ACHN (cell line): ENCODE data around the gene CDK5RAP2.

Source experiments
- DNase-seq: peaks from one replicate; pipeline ENCODE4 v3.0.0-alpha.2; 2015
- in situ Hi-C: cut with HindIII; loops from 2 replicates; pipeline ENCODE4 v1.10.0; 2017; ENCODE audit warnings: low sequenced_read_pairs, low pct_ligation_motif_present, low pct_unique_long_range_greater_than_20kb

CDK5RAP2 gene

DNA sequence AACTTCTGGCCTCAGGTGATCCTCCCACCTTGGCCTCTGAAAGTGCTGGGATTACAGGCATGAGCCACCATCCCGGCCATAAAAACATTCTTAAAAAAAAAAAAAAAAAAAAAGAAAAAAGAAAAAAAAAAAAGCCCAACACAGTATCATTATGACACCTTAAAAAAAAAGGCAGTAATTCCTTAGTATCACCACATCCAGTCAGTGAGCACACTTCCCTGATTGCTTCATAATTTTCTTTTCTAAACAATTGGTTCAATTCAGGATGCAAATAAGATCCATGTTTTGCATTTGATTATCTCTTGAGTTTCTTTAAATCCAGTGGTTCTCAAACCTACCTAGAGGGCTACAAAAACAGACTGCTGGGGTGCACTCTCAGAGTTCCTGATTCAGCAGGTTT lies 182.5 kb downstream of the CDK5RAP2 start:
- DNase-seq: no peak
- in situ Hi-C loops: no loop called here

DNA sequence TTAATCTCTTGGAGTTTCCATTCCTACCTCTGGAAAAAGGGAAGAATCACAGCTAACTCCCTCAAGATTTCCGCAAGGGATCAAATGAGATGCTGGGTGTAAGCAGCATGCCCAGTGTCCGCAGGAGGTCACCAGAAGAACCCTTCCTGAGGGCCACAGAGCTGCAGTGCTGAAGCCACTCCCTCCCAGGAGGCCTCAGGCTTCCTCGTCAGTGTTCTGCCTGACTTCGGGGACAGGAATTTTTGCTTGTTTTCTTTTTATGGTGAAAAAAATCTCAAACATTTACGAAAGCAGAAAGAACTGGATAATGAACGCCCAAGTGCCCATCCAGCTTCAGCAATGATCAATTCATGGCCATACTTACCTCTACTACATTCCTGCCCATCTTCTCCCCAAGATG lies 183.0 kb downstream of the CDK5RAP2 start:
- in situ Hi-C loops: no loop called here
- DNase-seq: no peak

DNA sequence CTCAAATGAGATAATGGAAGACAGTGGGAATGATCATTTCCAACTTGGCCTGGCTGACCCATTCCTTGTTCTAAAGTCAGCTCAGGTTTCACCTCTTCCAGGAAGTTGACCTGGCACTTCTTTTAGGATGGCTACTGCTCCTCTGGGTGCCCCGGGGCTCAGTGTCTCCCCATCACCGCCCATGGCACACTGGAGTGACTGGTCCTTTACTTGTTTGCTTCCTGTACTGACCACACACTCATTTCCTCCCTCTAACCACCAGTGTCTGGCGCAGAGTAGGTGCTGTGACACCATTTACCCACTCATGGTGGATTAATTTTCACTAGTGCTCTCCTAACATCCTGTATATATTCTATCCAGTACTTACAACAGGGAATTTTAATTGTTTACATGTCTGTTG lies 183.5 kb downstream of the CDK5RAP2 start:
- DNase-seq: no peak
- in situ Hi-C loops: no loop called here

DNA sequence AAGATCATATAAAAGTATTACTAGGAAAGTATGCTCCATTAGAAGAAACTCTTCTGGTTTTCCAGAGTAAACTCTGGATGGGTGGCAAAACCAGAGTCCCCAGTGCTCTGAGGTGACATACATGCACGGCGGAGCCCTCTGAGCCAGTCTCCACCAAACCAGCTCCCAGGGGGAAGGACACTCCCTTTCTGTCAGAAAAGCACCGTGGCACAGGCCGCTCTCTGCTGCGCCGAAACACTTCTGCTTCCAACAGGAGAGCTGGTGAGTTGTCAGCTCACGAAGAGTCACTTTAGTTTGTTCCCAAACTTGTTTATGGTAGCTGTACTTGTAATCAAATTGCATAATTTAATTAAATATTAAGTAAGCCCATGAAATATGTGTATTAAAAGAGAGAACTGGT lies 184.6 kb downstream of the CDK5RAP2 start:
- in situ Hi-C loops: no loop called here
- no peak for DNase-seq

DNA sequence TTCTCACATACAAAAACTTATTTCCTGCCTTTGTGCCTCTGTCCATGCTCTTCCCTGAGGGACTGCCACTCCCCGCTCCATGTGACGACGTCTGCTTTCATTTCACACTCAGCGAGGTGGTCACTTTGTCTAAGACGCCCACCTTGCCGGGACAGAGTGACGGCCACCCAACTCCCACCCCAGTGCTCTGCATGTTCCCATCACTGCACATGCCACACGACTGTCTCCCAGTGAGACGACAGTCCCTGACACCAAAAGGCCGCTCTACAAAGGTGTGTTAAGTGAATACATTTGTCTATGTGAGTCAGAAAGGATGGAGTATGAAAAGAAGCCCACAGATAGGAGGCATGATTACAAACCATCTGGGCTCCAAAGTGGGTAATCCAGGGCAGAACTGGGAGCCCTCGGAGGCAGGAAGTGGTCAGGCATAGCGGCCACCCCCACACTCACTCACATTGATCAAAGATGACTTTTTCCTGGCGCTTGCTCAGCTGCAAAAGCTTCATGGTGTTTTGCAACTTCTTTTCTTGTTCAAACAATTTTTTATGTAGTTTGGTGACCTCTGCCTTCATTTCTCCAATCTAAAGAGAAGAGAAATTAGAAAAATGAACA lies 185.8 kb downstream of the CDK5RAP2 start:
- in situ Hi-C loops: no loop called here
- DNase-seq: peak; percentile 39

DNA sequence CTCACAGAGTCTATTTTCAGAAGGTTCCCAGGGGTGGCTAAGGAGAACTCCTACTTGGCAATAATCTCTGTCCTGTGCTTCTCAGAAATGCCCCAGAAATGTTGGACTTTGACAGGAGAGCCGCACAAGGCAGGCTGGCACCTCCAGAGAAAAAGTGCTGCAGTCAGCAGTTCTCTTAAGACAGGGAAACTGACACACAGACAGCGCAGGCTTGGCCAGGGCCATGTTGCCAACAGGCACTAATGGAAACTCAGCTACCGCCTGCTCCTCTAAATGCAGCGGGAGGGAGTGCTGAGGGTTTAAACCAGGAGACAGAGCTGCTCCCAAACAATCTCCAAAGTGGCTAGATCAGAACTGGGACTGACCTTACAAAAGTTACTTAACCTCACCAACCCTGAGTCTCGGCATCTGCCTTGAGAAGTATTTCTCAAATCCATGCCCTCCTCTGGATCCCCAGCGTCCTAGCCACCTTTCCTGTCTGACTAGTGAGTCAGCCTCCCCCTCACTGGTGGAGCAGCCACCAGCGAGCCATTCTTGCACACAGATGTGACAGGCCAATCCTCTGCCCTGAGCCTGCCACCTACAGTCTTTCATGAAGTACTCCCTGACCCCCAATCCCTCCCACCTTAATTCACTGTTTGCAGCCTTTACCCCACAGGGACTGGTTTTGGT lies 186.4 kb downstream of the CDK5RAP2 start:
- in situ Hi-C loops: no loop called here
- DNase-seq: no peak

DNA sequence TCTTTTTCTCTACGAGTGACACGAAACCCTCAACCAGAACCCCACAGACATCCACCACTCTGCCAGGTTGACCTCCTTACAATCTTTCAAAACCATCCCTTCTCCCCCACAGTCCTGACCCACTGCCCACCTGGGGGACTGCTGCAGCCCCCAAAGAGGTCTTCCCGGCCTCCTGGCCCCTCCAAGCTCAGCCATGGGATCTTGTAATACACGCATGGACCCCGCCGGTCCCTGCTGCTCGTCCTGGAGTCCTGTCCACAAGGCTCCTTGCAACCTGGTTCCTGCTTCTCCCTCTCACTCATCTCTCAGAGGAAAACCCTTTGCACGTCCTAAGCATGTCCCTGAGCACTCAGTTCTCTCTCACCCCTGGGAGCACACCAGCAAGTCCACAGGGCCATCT lies 187.3 kb downstream of the CDK5RAP2 start:
- in situ Hi-C loops: no loop called here
- no peak for DNase-seq

DNA sequence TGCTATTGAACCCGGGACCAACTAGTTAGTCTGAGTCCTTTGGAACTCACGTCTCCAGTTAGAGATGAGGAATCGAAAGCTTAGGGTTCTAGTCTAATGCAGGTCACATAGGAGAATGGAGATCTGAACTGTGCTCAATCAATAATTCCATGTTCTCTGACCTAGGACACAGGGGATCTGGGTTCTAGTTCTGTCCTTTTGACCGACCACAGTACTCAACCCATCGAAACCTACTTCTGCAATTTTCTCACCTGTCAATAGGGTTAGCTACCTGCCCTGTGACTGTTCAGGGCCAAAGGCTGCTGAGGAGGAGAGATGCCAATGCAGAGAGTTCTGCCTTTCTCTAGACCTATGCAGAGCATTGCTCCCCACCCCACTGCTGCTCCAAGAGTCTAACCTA lies 187.7 kb downstream of the CDK5RAP2 start:
- in situ Hi-C loops: no loop called here
- no peak for DNase-seq

DNA sequence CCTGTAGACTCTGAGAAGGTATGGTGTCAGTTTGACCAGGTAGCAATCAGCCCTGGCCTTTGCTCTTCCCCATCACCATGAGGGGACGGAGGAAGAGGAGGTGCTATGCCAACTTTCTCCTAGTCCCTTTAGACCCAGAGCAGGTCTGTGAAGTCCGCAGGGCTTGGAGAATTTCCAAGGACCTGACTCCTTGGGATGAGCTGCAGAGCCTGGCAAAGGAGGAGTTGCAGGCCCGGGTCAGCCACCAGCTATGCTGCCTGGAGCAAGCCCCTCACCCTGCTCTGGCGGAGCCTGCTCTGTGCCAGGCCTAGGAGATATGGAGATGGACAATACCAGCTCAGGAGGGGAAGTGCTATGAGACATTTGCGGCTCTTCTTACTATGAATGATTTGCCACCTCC lies 188.3 kb downstream of the CDK5RAP2 start:
- no peak for DNase-seq
- in situ Hi-C loops: no loop called here

DNA sequence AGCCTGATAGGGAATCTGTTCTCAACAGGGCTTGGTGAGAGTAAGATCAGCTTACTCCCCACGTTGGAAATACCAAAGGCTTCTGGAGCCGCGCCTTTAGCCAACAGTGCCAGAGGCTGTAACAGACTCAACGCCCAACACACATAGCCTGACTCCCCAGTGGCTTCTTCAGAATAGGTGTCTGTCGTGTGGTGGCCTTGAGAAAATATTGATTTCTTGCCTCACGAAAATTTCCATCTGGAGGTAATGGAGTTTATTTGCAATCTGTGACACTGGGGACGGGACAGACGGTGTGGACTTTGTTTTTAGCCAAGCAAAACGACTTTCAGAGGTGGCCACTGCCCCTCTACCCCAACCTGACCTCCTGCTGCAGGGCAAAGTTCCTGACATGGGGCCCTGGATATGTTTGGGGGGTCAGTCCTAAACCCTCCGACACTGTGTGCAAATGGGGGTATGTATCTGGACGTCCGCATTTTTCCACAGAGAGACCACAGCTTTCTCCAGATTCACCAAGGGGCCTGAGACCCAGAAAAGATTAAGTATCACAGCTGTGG lies 189.3 kb downstream of the CDK5RAP2 start:
- in situ Hi-C loops: no loop called here
- DNase-seq: no peak

DNA sequence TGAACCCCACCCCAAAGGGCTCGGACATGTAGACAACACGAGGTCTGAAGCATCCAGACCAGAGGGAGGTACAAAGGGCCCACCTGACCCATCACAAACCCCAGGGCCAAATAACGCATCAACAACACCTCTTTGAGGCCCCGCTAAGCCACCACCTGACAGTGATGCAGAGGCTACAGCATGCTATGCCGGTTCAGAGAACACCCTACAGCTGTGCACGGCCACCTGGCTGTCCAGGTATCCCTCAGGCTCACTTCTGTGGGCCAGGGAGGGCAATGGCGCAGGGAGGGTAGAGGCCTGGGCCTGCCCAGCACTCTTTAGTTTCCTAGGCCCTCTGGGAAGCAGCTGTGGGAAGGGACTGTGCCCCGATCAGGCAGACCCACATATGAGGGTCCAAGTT lies 190.1 kb downstream of the CDK5RAP2 start:
- in situ Hi-C loops: no loop called here
- no peak for DNase-seq

DNA sequence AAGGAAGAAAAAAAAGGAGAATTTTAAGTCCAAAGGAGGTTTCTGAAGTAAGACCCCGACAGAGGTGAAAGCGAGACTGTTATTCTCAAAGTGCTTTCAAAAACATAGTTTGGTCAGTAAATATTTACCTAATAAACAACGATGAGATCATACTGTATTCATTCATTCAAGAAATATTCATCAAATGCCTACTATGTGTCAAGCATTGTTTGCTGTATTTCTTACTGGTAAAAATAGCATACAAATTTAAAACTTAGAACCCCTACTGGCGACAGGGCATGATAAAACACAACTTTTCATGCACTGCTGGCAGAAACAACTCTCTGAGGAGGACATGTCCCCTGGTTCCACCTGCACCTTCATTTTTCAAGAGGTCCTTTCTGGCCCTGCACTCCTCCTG lies 190.7 kb downstream of the CDK5RAP2 start:
- in situ Hi-C loops: no loop called here
- no peak for DNase-seq

DNA sequence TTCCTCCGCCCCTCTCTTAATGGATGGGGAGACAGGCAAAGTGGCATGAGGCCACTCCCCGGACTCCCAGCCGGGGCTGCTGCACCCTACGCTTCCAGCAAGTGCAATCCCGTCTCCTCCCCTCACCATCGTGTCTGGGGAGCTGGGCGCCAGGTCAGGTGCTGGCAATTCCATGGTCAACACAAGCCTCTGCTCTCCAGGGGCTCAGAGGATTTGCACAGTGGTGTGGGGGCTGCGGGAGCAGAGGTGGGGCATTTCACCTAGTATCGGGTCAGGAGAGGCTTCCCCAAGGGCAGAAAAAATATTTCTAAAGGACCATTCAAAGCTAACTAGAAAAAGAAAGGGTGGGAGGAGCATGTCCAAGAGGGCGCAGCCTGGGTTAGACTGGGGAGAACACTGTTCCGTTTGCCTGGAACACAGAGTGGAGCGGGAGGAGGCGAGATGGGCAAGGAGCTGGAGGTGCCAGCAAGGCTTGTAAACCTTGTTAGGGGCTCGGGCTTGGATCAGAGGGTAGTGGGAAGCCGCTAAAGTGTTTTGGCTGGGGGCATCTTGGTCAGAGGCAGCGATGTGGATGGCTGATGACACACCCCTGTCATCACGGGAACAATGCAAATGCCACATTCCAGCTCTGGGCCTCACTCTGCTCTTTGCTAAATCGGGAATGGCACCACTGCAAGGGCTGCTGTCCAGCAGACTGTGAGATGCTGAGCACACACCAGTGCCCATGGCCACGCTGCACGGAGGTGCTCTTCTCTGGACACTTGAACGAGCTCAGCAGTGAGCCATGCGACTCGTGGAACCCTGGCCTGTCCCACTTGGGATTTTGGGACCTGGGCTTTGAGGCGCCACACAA lies 191.7 kb downstream of the CDK5RAP2 start:
- in situ Hi-C loops: no loop called here
- no peak for DNase-seq

DNA sequence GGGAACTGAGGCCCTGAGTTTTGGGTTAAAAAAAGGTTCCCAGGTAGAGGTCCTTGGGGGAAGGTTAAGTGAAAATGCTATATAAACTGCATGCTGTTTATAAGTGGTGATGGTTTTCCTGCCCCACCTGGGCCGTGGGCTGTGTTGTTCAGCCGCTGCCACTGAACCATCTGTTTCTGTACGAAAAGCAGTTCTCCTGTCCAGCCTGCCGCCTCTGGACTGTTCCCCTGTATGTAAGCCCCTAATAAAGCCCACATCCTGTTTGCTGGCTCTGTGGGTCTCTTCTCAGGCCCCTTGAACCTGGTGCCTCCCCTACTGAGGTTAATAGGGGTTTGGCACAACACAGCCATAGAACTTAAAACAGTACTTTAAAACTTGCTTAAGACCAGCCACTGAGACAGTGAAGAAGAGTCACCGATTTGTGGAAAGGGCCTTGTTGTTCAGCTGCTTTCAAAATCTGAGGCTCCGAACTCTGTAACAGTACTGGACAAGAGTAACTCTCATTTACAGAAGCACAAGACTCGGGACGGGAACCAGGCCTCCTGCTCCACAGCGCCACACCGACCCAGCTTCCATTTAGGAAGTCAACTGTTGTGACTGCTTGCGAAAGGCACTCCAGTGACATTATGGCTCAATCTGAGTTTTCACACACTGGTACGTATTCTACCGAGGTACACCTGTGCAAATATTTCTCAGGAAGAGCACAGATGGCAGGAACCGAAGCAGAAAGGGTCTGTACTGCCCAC lies 192.5 kb downstream of the CDK5RAP2 start:
- in situ Hi-C loops: no loop called here
- no peak for DNase-seq

DNA sequence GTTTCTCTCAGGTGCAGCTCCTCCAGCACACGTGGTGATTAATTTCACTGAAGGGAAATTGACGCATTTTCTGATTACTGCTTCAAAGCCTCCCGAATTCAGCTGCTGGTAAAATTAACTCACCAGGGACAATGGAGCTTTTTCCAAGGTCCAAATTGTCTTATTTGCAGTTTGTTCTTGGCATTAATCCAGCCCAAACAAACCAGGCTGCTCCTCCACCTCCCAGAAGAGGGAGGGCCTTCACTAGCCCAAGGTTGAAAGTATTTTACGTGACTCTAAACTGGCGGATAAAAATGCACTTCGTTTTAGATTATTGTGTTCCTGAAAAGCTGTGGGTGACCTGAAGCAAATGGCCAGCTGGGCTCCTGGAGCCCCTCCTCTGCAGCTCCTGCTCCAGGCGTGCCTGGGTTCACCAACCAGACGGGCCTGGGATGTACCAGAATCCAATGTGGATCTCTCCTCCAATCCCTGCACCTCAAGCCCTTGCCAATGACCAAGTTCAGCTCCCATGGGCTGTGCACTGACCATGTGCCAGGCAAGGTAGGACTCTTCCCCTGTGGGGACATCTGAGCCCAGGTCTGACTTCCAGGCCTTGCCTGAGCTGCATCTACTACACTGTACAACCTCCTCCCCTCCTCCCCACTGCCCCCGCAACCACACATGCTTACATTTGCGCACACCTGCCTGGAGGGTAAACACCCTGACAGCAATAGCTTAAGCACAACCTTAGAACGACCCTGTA lies 193.4 kb downstream of the CDK5RAP2 start:
- DNase-seq: no peak
- in situ Hi-C loops: no loop called here

DNA sequence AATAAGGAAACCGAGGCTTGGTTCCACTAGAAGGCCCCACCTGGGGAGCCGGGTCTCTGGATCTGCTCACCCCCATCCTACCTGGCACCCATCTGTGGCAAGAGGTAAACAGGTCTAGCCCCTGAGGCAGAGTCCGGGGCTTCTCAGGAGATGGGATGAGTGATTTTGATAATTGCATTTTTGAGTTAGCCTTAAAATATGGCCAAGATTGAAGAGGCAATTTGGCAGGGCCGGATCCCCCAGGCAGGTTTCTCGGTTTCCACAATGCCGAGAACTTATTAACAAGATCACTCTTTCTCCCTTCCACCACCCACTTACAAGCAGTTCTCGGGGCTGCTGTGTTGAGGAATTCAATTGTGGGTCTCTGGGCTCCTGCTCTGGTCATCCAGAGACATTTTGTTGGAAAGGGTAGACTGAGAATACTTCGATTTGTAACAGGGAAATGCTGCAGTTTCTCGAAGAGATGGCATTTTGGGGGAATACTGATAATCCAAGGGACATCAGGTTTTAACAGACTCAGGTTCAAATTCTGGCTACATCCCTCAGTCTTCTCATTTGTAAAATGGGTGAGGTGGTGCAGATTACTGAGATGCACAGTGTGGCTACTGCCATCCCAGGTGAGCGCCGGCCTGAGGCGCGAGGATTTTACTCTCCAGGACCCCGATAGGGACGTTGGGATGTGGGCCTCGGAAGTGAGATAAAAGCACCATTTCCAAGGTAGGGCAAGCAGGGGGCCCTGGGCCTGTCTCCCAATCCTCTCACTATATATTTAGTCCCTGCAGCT lies 194.2 kb downstream of the CDK5RAP2 start:
- DNase-seq: no peak
- in situ Hi-C loops: no loop called here

DNA sequence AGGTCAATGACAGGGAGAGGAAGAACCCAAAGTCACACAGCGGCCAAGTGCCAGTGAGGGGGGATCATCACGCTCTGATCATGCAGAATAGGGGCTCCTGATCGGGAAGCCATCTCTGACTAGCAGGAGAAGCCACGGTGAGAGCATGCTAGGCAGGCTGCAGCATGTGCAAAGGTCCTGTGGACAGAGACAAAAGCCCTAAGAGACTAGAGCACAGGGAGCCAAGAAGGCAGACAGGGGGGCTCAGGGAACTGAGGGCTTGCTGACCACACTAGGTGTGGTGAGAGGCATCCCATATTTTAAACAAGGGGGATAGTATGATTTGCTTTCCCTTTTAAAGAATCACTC lies 195.1 kb downstream of the CDK5RAP2 start:
- in situ Hi-C loops: no loop called here
- no peak for DNase-seq
